WERI-Rb-1 (cell line): ENCODE data around the gene RNF138.
"Not testable (repeated sequence)": the region's sequence is repeated elsewhere in the genome, so short reads cannot be mapped to it uniquely, and the experiment has no call there.

ENCODE experiments used
- DNase-seq: peaks from one replicate; pipeline ENCODE4 v3.0.0-alpha.2; 2020
- H3K27ac ChIP-seq: fragments of 250-450 bp; sonication (Bioruptor Pico); 2 replicates; pipeline ENCODE4 v1.5.1; 2020; ENCODE audit warnings: mild to moderate bottlenecking, moderate library complexity
- H3K27me3 ChIP-seq: fragments of 250-450 bp; sonication (Bioruptor Pico); 2 replicates; pipeline ENCODE4 v1.5.1; 2021; ENCODE audit warnings: mild to moderate bottlenecking, low read depth, moderate library complexity; ENCODE audit not compliant: insufficient read depth, severe bottlenecking
- H3K36me3 ChIP-seq: fragments of 250-450 bp; sonication (Bioruptor Pico); 2 replicates; pipeline ENCODE4 v1.5.1; 2020; ENCODE audit warnings: mild to moderate bottlenecking, moderate library complexity
- H3K4me3 ChIP-seq: 2 replicates; pipeline ENCODE4 v1.5.1; 2011; ENCODE audit warnings: low read depth, mild to moderate bottlenecking, control low read depth, low read length
- H3K9me3 ChIP-seq: fragments of 250-450 bp; sonication (Bioruptor Pico); 2 replicates; pipeline ENCODE4 v1.5.1; 2021; ENCODE audit warnings: mild to moderate bottlenecking, moderate library complexity; ENCODE audit not compliant: severe bottlenecking
- TF ChIP-seq, protein P1 (sequence below): IDR thresholded peaks from 2 replicates; pipeline ENCODE4 v1.5.1; 2011; ENCODE audit warnings: low read depth, mild to moderate bottlenecking, control low read depth, inconsistent platforms, low read length

Gene RNF138

DNA sequence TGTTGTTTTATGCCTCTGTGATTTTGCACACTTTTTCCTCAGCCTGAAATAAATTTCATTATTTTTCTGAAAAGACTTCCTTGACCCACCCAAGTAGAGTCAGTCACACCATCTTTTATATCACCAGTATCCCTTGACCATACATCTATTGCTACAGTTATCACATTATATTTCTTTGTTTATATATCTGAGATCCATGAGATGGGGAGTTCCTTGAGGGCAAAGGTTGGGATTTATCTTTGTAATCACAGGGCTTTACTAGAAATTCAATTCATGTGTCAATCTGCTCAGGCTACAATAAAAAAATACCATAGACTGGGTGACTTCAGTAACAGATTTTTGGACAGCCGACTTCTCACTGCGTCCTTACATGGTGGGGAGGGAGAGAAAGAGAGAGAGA is 12.8 kb upstream of the RNF138 start:
- Histone ChIP-seq H3K27ac (no peak overlapping the region), H3K36me3 (no peaks in the 10 kb centered on the region), H3K4me3 (no peak overlapping the region), H3K9me3 (no peaks in the 10 kb centered on the region), H3K27me3 (no peaks in the 10 kb centered on the region)
- TF ChIP-seq, protein P1, sequence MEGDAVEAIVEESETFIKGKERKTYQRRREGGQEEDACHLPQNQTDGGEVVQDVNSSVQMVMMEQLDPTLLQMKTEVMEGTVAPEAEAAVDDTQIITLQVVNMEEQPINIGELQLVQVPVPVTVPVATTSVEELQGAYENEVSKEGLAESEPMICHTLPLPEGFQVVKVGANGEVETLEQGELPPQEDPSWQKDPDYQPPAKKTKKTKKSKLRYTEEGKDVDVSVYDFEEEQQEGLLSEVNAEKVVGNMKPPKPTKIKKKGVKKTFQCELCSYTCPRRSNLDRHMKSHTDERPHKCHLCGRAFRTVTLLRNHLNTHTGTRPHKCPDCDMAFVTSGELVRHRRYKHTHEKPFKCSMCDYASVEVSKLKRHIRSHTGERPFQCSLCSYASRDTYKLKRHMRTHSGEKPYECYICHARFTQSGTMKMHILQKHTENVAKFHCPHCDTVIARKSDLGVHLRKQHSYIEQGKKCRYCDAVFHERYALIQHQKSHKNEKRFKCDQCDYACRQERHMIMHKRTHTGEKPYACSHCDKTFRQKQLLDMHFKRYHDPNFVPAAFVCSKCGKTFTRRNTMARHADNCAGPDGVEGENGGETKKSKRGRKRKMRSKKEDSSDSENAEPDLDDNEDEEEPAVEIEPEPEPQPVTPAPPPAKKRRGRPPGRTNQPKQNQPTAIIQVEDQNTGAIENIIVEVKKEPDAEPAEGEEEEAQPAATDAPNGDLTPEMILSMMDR = no peak
- no peak for DNase-seq

DNA sequence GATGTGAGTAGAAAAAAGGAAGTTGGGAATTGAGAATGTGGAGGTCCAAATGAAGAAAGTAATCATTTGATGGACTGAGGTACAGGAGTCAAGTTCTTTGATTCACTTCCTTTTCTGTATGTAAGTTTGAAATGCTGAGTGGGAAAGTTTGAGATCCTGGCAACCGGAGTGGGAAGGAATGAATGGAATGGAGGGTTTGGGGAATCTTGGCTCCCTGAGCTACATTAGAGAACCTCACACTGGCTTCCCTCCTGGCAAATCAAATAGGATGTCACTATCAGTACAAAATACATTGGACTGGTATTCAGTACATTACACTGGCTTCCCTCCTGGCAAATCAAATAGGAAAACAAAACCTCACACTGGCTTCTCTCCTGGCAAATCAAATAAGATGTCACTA is 9.8 kb upstream of the RNF138 start:
- no peak overlapping the region for H3K4me3 ChIP-seq
- no peaks in the 10 kb centered on the region for H3K9me3 ChIP-seq
- H3K27ac ChIP-seq = no peak overlapping the region
- H3K36me3 ChIP-seq = no peaks in the 10 kb centered on the region
- H3K27me3 ChIP-seq = no peaks in the 10 kb centered on the region
- TF ChIP-seq, protein P1 = no peak
- no peak for DNase-seq

DNA sequence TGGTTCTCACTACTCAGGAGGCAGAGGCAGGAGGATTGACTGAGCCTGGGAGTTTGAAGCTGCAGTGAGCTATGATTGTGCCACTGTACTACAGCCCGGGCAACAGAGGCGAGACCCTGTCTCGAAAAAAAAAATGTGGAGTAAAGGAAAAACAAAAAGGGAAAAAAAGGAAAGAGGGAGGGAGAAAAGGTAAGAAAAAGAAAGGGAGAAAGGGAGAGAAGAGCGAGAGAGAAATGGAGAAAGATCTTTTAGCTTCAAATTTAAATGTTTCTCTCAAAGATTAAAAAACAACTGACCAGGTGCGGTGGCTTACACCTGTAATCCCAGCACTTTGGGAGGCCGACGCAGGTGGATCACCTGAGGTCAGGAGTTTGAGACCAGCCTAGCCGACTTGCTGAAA is 7.9 kb upstream of the RNF138 start:
- Histone ChIP-seq H3K9me3 (no peaks in the 10 kb centered on the region), H3K27ac (no peak overlapping the region), H3K36me3 (no peaks in the 10 kb centered on the region), H3K27me3 (no peaks in the 10 kb centered on the region), H3K4me3 (no peak overlapping the region)
- no peak for DNase-seq
- TF ChIP-seq, protein P1 = no peak

DNA sequence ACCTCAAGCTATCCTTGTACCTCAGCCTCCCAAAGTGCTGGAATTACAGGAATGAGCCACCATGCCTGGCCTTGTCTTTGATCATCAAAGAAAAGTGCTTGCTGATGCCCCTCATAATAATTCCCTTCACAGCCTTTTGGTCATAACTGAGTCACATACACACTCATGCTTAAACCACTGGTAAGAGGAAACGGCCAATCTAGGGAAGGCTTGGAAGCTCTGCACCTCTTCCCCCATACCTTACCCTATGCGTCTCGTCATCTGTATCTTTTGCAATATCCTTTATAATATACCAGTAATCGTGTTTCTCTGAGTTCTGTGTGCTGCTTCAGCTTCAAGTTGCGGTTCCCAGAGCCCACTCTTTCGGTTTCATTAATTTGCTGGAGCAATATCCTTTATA is 4.8 kb upstream of the RNF138 start:
- DNase-seq = no peak
- no peaks in the 10 kb centered on the region for H3K9me3 ChIP-seq
- H3K27me3 ChIP-seq = no peaks in the 10 kb centered on the region
- H3K4me3 ChIP-seq = no peak overlapping the region
- TF ChIP-seq, protein P1 = no peak
- no peak overlapping the region for H3K27ac ChIP-seq
- no peaks in the 10 kb centered on the region for H3K36me3 ChIP-seq

DNA sequence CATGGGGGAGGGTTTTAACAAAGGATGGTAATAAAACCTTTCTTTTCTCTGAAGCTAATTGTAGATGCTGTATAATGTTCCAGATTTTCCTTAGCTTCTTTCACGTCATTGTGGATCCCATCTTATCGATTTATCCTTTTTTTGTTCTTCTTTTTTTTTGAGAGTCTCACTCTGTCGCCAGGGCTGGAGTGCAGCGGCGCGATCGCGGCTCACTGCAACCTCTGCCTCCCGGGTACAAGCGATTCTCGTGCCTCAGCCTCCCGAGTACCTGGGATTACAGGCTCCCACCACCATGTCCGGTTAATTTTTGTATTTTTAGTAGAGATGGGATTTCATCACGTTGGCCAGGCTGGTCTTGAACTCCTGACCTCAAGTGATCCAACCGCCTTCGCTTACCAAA is 843 bp upstream of the RNF138 start:
- peaks cover 30% of the 10 kb centered on the region for H3K36me3 ChIP-seq
- not testable (repeated sequence) for H3K27me3 ChIP-seq, H3K4me3 ChIP-seq, H3K27ac ChIP-seq, H3K9me3 ChIP-seq, DNase-seq

DNA sequence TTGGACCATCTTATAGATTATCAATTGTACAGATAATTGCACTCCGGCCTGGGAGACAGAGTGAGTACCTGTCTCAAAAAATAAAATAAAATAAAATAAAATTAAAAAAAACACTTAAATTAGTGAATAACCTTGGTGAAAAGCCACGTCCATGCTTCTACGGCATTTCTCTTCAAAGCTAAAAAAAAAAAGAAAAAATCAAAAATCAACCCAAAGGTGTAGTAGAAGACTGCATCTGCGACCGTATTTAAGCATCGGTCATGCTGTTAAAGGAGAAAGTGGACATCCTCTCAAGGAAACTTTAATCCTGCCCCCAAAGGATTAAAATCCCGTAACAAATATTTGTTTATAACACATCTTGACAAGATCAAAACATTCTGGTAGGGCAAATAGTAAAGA is 350 bp upstream of the RNF138 start:
- Histone ChIP-seq H3K36me3 (peaks cover 35% of the 10 kb centered on the region), H3K4me3 (peak overlapping the region; percentile 75), H3K27me3 (no peaks in the 10 kb centered on the region), H3K9me3 (no peaks in the 10 kb centered on the region), H3K27ac (peak overlapping the region; percentile 98)
- DNase-seq = no peak
- TF ChIP-seq, protein P1 = no peak
